ENCODE measurements around the gene ADI1.

ADI1 gene

DNA sequence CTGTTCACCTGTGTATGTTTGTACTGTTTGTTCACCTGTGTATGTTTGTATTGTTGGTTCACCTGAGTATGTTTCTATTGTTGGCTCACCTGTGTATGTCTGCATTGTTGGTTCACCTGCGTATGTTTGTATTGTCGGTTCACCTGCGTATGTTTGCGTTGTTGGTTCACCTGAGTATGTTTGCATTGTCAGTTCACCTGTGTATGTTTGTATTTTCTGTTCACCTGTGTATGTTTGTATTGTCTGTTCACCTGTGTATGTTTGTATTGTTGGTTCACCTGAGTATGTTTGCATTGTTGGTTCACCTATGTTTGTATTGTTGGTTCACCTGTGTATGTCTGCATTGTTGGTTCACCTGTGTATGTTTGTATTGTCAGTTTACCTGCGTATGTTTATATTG is 14.6 kb downstream of the ADI1 start:
- H3K27ac ChIP-seq (replicated peaks; ENCODE audit: low read length), result no peak overlapping the region
- no peak overlapping the region for H2BK5ac ChIP-seq (ENCODE audit: low read length)
- no peak overlapping the region for H2BK15ac ChIP-seq (ENCODE audit: low read length)
- H3K23ac ChIP-seq (ENCODE audit: low read depth, low read length, poor library complexity), result no peak overlapping the region
- no peak overlapping the region for H2AFZ ChIP-seq (ENCODE audit: low read length)
- DNase-seq (ENCODE audit: low spot score), result no peak
- no peak overlapping the region for H2AK5ac ChIP-seq (ENCODE audit: low read depth, low read length)
- H3K14ac ChIP-seq (ENCODE audit: low read length), result no peak overlapping the region
- H3K4ac ChIP-seq (ENCODE audit: low read length), result no peak overlapping the region
- no CpG with 5 or more reads among the region's 5 CpGs for WGBS, 2 donors (ENCODE audit: extremely low coverage in 2 of 2, insufficient read length in 2 of 2, insufficient replicate concordance in 1 of 2)
- H4K8ac ChIP-seq (ENCODE audit: low read depth, low read length), result no peak overlapping the region
- H3K9me3 ChIP-seq (replicated peaks in 1 of 2; ENCODE audit: control insufficient read depth in 2 of 2, insufficient read depth in 1 of 2, low read depth in 1 of 2, low read length in 2 of 2), result peaks cover 0 to 3% of the 10 kb centered on the region in 2 donors
- peaks cover 5 to 63% of the 10 kb centered on the region in 2 donors for H3K36me3 ChIP-seq (replicated peaks in 1 of 2; ENCODE audit: control insufficient read depth in 2 of 2, insufficient read depth in 2 of 2, low read length in 2 of 2)
- H4K91ac ChIP-seq (ENCODE audit: low read depth, low read length, poor library complexity), result no peak overlapping the region
- H3K4me3 ChIP-seq (ENCODE audit: low read length in 2 of 2), result no peak overlapping the region
- no peak overlapping the region for H3K4me2 ChIP-seq (ENCODE audit: insufficient read depth, low read length, poor library complexity, severe bottlenecking)
- H3K4me1 ChIP-seq (ENCODE audit: control insufficient read depth in 2 of 2, insufficient read depth in 1 of 2, low read depth in 1 of 2, low read length in 2 of 2), result no peaks in the 10 kb centered on the region
- no peak overlapping the region for H2BK120ac ChIP-seq (ENCODE audit: low read depth, low read length)
- H3K79me1 ChIP-seq (ENCODE audit: low read depth, low read length), result peaks cover 5% of the 10 kb centered on the region
- no peak overlapping the region for H3K9ac ChIP-seq (ENCODE audit: low read depth, low read length, poor library complexity)
- H3K18ac ChIP-seq (ENCODE audit: low read length), result no peak overlapping the region
- no peak overlapping the region for H2BK12ac ChIP-seq (ENCODE audit: low read length)
- no peaks in the 10 kb centered on the region for H3K27me3 ChIP-seq (ENCODE audit: control insufficient read depth in 3 of 3, insufficient read depth in 3 of 3, low read depth in 1 of 3, low read length in 3 of 3)

GRCh38 chr2:3503483-3503882 is 15.8 kb downstream of the ADI1 start:
- Histone ChIP-seq H4K8ac (ENCODE audit: low read depth, low read length) (no peak overlapping the region), H3K9me3 (replicated peaks in 1 of 2; ENCODE audit: control insufficient read depth in 2 of 2, insufficient read depth in 1 of 2, low read depth in 1 of 2, low read length in 2 of 2) (peaks cover 0 to 1% of the 10 kb centered on the region in 2 donors), H3K36me3 (replicated peaks in 1 of 2; ENCODE audit: control insufficient read depth in 2 of 2, insufficient read depth in 2 of 2, low read length in 2 of 2) (peaks cover 10 to 65% of the 10 kb centered on the region in 2 donors), H3K14ac (ENCODE audit: low read length) (no peak overlapping the region), H3K27ac (replicated peaks; ENCODE audit: low read length) (no peak overlapping the region), H3K23ac (ENCODE audit: low read depth, low read length, poor library complexity) (no peak overlapping the region), H2AFZ (ENCODE audit: low read length) (no peak overlapping the region), H2BK15ac (ENCODE audit: low read length) (no peak overlapping the region), H2BK5ac (ENCODE audit: low read length) (no peak overlapping the region), H3K79me1 (ENCODE audit: low read depth, low read length) (peaks cover 5% of the 10 kb centered on the region), H3K4ac (ENCODE audit: low read length) (no peak overlapping the region), H2AK5ac (ENCODE audit: low read depth, low read length) (no peak overlapping the region), H3K9ac (ENCODE audit: low read depth, low read length, poor library complexity) (peak overlapping the region; percentile 39), H4K91ac (ENCODE audit: low read depth, low read length, poor library complexity) (no peak overlapping the region), H3K4me1 (ENCODE audit: control insufficient read depth in 2 of 2, insufficient read depth in 1 of 2, low read depth in 1 of 2, low read length in 2 of 2) (no peaks in the 10 kb centered on the region), H3K4me3 (ENCODE audit: low read length in 2 of 2) (no peak overlapping the region), H3K27me3 (ENCODE audit: control insufficient read depth in 3 of 3, insufficient read depth in 3 of 3, low read depth in 1 of 3, low read length in 3 of 3) (no peaks in the 10 kb centered on the region), H3K4me2 (ENCODE audit: insufficient read depth, low read length, poor library complexity, severe bottlenecking) (no peak overlapping the region), H2BK12ac (ENCODE audit: low read length) (no peak overlapping the region), H3K18ac (ENCODE audit: low read length) (no peak overlapping the region), H2BK120ac (ENCODE audit: low read depth, low read length) (no peak overlapping the region)
- no CpG with 5 or more reads among the region's 13 CpGs for WGBS, 2 donors (ENCODE audit: extremely low coverage in 2 of 2, insufficient read length in 2 of 2, insufficient replicate concordance in 1 of 2)
- no peak for DNase-seq (ENCODE audit: low spot score)

GRCh38 chr2:3503046-3503445 is 16.3 kb downstream of the ADI1 start:
- Histone ChIP-seq H2BK12ac (ENCODE audit: low read length) (no peak overlapping the region), H2BK5ac (ENCODE audit: low read length) (no peak overlapping the region)

GRCh38 chr2:3500326-3500899 is 18.9 kb downstream of the ADI1 start:
- no peak for DNase-seq (ENCODE audit: low spot score)
- Histone ChIP-seq H2AFZ (ENCODE audit: low read length) (no peak overlapping the region), H4K91ac (ENCODE audit: low read depth, low read length, poor library complexity) (peak overlapping the region; percentile 94), H3K9ac (ENCODE audit: low read depth, low read length, poor library complexity) (peak overlapping the region; percentile 4), H2BK5ac (ENCODE audit: low read length) (no peak overlapping the region), H3K79me1 (ENCODE audit: low read depth, low read length) (peaks cover 5% of the 10 kb centered on the region), H3K27me3 (ENCODE audit: control insufficient read depth in 3 of 3, insufficient read depth in 3 of 3, low read depth in 1 of 3, low read length in 3 of 3) (no peaks in the 10 kb centered on the region), H2BK15ac (ENCODE audit: low read length) (no peak overlapping the region), H2AK5ac (ENCODE audit: low read depth, low read length) (no peak overlapping the region), H4K8ac (ENCODE audit: low read depth, low read length) (peak overlapping the region; percentile 57), H2BK12ac (ENCODE audit: low read length) (no peak overlapping the region), H3K18ac (ENCODE audit: low read length) (peak overlapping the region; percentile 68), H3K36me3 (replicated peaks in 1 of 2; ENCODE audit: control insufficient read depth in 2 of 2, insufficient read depth in 2 of 2, low read length in 2 of 2) (peaks cover 11 to 65% of the 10 kb centered on the region in 2 donors), H3K14ac (ENCODE audit: low read length) (no peak overlapping the region), H3K27ac (replicated peaks; ENCODE audit: low read length) (no peak overlapping the region), H3K9me3 (replicated peaks in 1 of 2; ENCODE audit: control insufficient read depth in 2 of 2, insufficient read depth in 1 of 2, low read depth in 1 of 2, low read length in 2 of 2) (no peaks in the 10 kb centered on the region), H2BK120ac (ENCODE audit: low read depth, low read length) (no peak overlapping the region), H3K4me1 (ENCODE audit: control insufficient read depth in 2 of 2, insufficient read depth in 1 of 2, low read depth in 1 of 2, low read length in 2 of 2) (no peaks in the 10 kb centered on the region), H3K4me3 (ENCODE audit: low read length in 2 of 2) (peak overlapping the region in 1 of 2 donors; percentile 47), H3K4me2 (ENCODE audit: insufficient read depth, low read length, poor library complexity, severe bottlenecking) (no peak overlapping the region), H3K4ac (ENCODE audit: low read length) (no peak overlapping the region), H3K23ac (ENCODE audit: low read depth, low read length, poor library complexity) (no peak overlapping the region)
- no CpG with 5 or more reads among the region's 34 CpGs for WGBS, 2 donors (ENCODE audit: extremely low coverage in 2 of 2, insufficient read length in 2 of 2, insufficient replicate concordance in 1 of 2)

More at GRCh38 chr2:3503046-3503445, 16.3 kb downstream of the ADI1 start:
- 100% methylated on average over 4 of the region's 14 CpGs; no CpG with 5 or more reads in 1 of the 2 donors for WGBS, 2 donors (ENCODE audit: extremely low coverage in 2 of 2, insufficient read length in 2 of 2, insufficient replicate concordance in 1 of 2)
- Histone ChIP-seq H3K14ac (ENCODE audit: low read length) (no peak overlapping the region), H4K8ac (ENCODE audit: low read depth, low read length) (no peak overlapping the region), H3K9me3 (replicated peaks in 1 of 2; ENCODE audit: control insufficient read depth in 2 of 2, insufficient read depth in 1 of 2, low read depth in 1 of 2, low read length in 2 of 2) (no peaks in the 10 kb centered on the region), H3K79me1 (ENCODE audit: low read depth, low read length) (peaks cover 5% of the 10 kb centered on the region), H3K27me3 (ENCODE audit: control insufficient read depth in 3 of 3, insufficient read depth in 3 of 3, low read depth in 1 of 3, low read length in 3 of 3) (no peaks in the 10 kb centered on the region), H3K4me1 (ENCODE audit: control insufficient read depth in 2 of 2, insufficient read depth in 1 of 2, low read depth in 1 of 2, low read length in 2 of 2) (no peaks in the 10 kb centered on the region), H3K4ac (ENCODE audit: low read length) (no peak overlapping the region), H2BK120ac (ENCODE audit: low read depth, low read length) (no peak overlapping the region), H3K36me3 (replicated peaks in 1 of 2; ENCODE audit: control insufficient read depth in 2 of 2, insufficient read depth in 2 of 2, low read length in 2 of 2) (peaks cover 10 to 67% of the 10 kb centered on the region in 2 donors), H4K91ac (ENCODE audit: low read depth, low read length, poor library complexity) (no peak overlapping the region), H3K23ac (ENCODE audit: low read depth, low read length, poor library complexity) (no peak overlapping the region), H3K18ac (ENCODE audit: low read length) (no peak overlapping the region), H3K9ac (ENCODE audit: low read depth, low read length, poor library complexity) (peak overlapping the region; percentile 32), H2AK5ac (ENCODE audit: low read depth, low read length) (no peak overlapping the region), H2BK15ac (ENCODE audit: low read length) (no peak overlapping the region), H3K4me3 (ENCODE audit: low read length in 2 of 2) (no peak overlapping the region), H3K4me2 (ENCODE audit: insufficient read depth, low read length, poor library complexity, severe bottlenecking) (no peak overlapping the region), H3K27ac (replicated peaks; ENCODE audit: low read length) (no peak overlapping the region), H2AFZ (ENCODE audit: low read length) (no peak overlapping the region)
- DNase-seq (ENCODE audit: low spot score), result no peak

All from neuronal stem cell (in vitro differentiated cells).